HEK293 (cell line): ENCODE results near the gene MYL4.

Source experiments
- CTCF ChIA-PET: fragments of 350-600 bp; formaldehyde crosslinking; extraction: SDS; loops from one replicate; lab custom pipeline; 2021; ENCODE audit warnings: antibody characterized with exemption; lab: Yijun Ruan, JAX
- POLR2A ChIA-PET: fragments of 300-600 bp; formaldehyde crosslinking; extraction: SDS; loops from one replicate; lab custom pipeline; 2020; ENCODE audit warnings: antibody characterized with exemption, inconsistent platforms; lab: Yijun Ruan, JAX
- H3K27ac ChIP-seq: fragments of 200-500 bp; sonication (Bioruptor generic); 2 replicates; pipeline ENCODE4 v1.5.1; 2014; ENCODE audit warnings: low read depth, low read length, control low read depth, inconsistent platforms; ENCODE audit errors: extremely low read depth
- H3K36me3 ChIP-seq, 2 experiments: fragments of 200-500 bp in 1 of 2; sonication (Bioruptor generic) in 1 of 2; 1 replicate in 1 of 2; 2 replicates in 1 of 2; pipeline ENCODE4 v1.5.1; 2014 to 2017; ENCODE audit warnings: inconsistent platforms in 2 of 2, low read length in 2 of 2; ENCODE audit not compliant: control insufficient read depth in 2 of 2, insufficient read depth in 1 of 2
- H3K4me1 ChIP-seq: fragments of 200-500 bp; sonication (Bioruptor generic); 2 replicates; pipeline ENCODE4 v1.5.1; 2014; ENCODE audit warnings: mild to moderate bottlenecking, low read length, inconsistent platforms; ENCODE audit not compliant: control insufficient read depth, insufficient read depth
- H3K4me3 ChIP-seq: 2 replicates; pipeline ENCODE4 v1.5.1; 2011; ENCODE audit warnings: low read depth, mild to moderate bottlenecking, control low read depth, low read length, moderate library complexity
- H3K9me3 ChIP-seq: fragments of 200-500 bp; sonication (Bioruptor generic); 2 replicates; pipeline ENCODE4 v1.5.1; 2014; ENCODE audit warnings: low read depth, low read length, inconsistent platforms; ENCODE audit not compliant: control insufficient read depth, insufficient read depth
- KLF7 ChIP-seq: fragments of 450-650 bp; formaldehyde crosslinking; IDR thresholded peaks from 2 replicates; pipeline ENCODE4 v1.5.1; 2016; ENCODE audit warnings: missing biosample characterization, missing genetic modification characterization, borderline replicate concordance
- PRDM1 ChIP-seq: fragments of 450-650 bp; formaldehyde crosslinking; IDR thresholded peaks from 2 replicates; pipeline ENCODE4; 2016; ENCODE audit warnings: missing biosample characterization, missing genetic modification characterization
- YY2 ChIP-seq: fragments of 450-650 bp; formaldehyde crosslinking; IDR thresholded peaks from 2 replicates; pipeline ENCODE4 v1.5.1; 2016; ENCODE audit warnings: missing biosample characterization, missing genetic modification characterization
- ZBTB20 ChIP-seq: fragments of 450-650 bp; formaldehyde crosslinking; IDR thresholded peaks from 2 replicates; pipeline ENCODE4 v1.5.1; 2016; ENCODE audit warnings: missing biosample characterization, missing genetic modification characterization
- ZBTB21 ChIP-seq: fragments of 450-650 bp; formaldehyde crosslinking; IDR thresholded peaks from 2 replicates; pipeline ENCODE4 v1.5.1; 2017; ENCODE audit warnings: missing biosample characterization, missing genetic modification characterization
- ZBTB6 ChIP-seq: fragments of 450-650 bp; formaldehyde crosslinking; IDR thresholded peaks from 2 replicates; pipeline ENCODE4 v1.5.1; 2017; ENCODE audit warnings: missing biosample characterization, missing genetic modification characterization
- ZFP37 ChIP-seq: fragments of 450-650 bp; formaldehyde crosslinking; IDR thresholded peaks from 2 replicates; pipeline ENCODE4 v1.5.1; 2016; ENCODE audit warnings: missing biosample characterization, missing genetic modification characterization
- ZNF140 ChIP-seq: fragments of 450-650 bp; formaldehyde crosslinking; IDR thresholded peaks from 2 replicates; pipeline ENCODE4 v1.5.1; 2016; ENCODE audit warnings: missing biosample characterization, missing genetic modification characterization
- ZNF221 ChIP-seq: fragments of 450-650 bp; formaldehyde crosslinking; IDR thresholded peaks from 2 replicates; pipeline ENCODE4 v1.5.1; 2017; ENCODE audit warnings: missing biosample characterization, missing genetic modification characterization, borderline replicate concordance
- ZNF248 ChIP-seq: fragments of 450-650 bp; formaldehyde crosslinking; IDR thresholded peaks from 2 replicates; pipeline ENCODE4 v1.5.1; 2017; ENCODE audit warnings: missing biosample characterization, missing genetic modification characterization
- ZNF292 ChIP-seq: fragments of 450-650 bp; formaldehyde crosslinking; IDR thresholded peaks from 2 replicates; pipeline ENCODE4 v1.5.1; 2016; ENCODE audit warnings: low read depth, missing biosample characterization, missing genetic modification characterization, borderline replicate concordance
- ZNF391 ChIP-seq: fragments of 450-650 bp; formaldehyde crosslinking; IDR thresholded peaks from 2 replicates; pipeline ENCODE4 v1.5.1; 2016; ENCODE audit warnings: low read depth, missing biosample characterization, missing genetic modification characterization, borderline replicate concordance
- ZNF423 ChIP-seq: fragments of 450-650 bp; formaldehyde crosslinking; IDR thresholded peaks from 2 replicates; pipeline ENCODE4 v1.5.1; 2016; ENCODE audit warnings: missing biosample characterization, missing genetic modification characterization
- ZNF510 ChIP-seq: fragments of 450-650 bp; formaldehyde crosslinking; IDR thresholded peaks from 2 replicates; pipeline ENCODE4 v1.5.1; 2018; ENCODE audit warnings: mild to moderate bottlenecking, missing genetic modification characterization, missing biosample characterization; ENCODE audit not compliant: insufficient replicate concordance
- ZNF521 ChIP-seq: fragments of 450-650 bp; formaldehyde crosslinking; IDR thresholded peaks from 2 replicates; pipeline ENCODE4 v1.5.1; 2017; ENCODE audit warnings: missing biosample characterization, mild to moderate bottlenecking, missing genetic modification characterization
- ZNF529 ChIP-seq: fragments of 450-650 bp; formaldehyde crosslinking; IDR thresholded peaks from 2 replicates; pipeline ENCODE4 v1.5.1; 2017; ENCODE audit warnings: missing genetic modification characterization, missing biosample characterization; ENCODE audit not compliant: insufficient replicate concordance
- ZNF561 ChIP-seq: fragments of 450-650 bp; IDR thresholded peaks from 2 replicates; pipeline ENCODE4 v1.5.1; 2018; ENCODE audit warnings: missing biosample characterization, missing genetic modification characterization, borderline replicate concordance
- ZNF610 ChIP-seq: fragments of 450-650 bp; formaldehyde crosslinking; IDR thresholded peaks from 2 replicates; pipeline ENCODE4 v1.5.1; 2016; ENCODE audit warnings: missing biosample characterization, missing genetic modification characterization, borderline replicate concordance
- ZNF768 ChIP-seq: fragments of 450-650 bp; formaldehyde crosslinking; IDR thresholded peaks from 2 replicates; pipeline ENCODE4 v1.5.1; 2018; ENCODE audit warnings: missing biosample characterization, mild to moderate bottlenecking, missing genetic modification characterization
- ZNF791 ChIP-seq: fragments of 450-650 bp; formaldehyde crosslinking; IDR thresholded peaks from 2 replicates; pipeline ENCODE4 v1.5.1; 2016; ENCODE audit warnings: missing biosample characterization, missing genetic modification characterization
- TF ChIP-seq, protein P1 (sequence below): fragments of 450-650 bp; formaldehyde crosslinking; IDR thresholded peaks from 2 replicates; pipeline ENCODE4 v1.5.1; 2016; ENCODE audit warnings: missing biosample characterization, missing genetic modification characterization

MYL4 gene

DNA sequence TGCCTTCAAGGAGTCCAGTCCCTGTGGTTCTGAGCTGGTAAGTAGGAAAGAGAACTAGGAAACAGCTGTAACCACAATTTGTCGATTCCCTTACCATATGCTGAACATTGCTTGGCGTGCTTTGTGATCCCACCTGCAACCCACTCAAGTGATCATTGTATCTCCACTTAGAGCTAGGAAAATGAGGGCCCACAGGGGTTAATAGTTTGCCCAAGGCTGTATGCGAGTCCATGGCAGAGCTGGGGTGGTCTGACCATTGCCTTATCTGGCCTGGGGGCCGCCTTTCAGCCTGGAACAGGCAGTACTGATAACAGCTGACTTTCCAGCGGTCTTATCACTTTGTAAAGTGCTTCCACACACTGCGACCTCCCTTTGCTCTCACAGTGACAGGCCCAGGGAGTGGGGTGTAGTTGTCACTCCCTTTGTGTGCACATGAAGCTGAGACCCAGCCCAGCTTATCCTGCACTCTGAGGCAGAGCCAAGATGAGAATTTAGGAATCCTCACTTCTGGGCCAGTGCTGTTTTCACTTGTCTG lies 9.8 kb downstream of the MYL4 start:
- H3K9me3 ChIP-seq = no peaks in the 10 kb centered on the region
- POLR2A ChIA-PET = interaction anchor here (1.0 kb wide), 1 partner anchor 105 kb away, joined by 3 read pairs; the partner anchor contains the start of gene EFCAB13
- H3K27ac ChIP-seq = no peak overlapping the region
- H3K36me3 ChIP-seq = no peaks in the 10 kb centered on the region
- no peak for TF ChIP-seq ZNF610 (tag by site-specific recombination)
- TF ChIP-seq ZBTB6 (tag by site-specific recombination) = no peak
- no peak for TF ChIP-seq ZNF391 (tag by site-specific recombination)
- TF ChIP-seq ZNF561 (tag by site-specific recombination) = no peak
- TF ChIP-seq KLF7 (tag by site-specific recombination) = no peak
- TF ChIP-seq ZNF221 (tag by site-specific recombination) = no peak
- TF ChIP-seq ZBTB20 (tag by site-specific recombination) = no peak
- no peak for TF ChIP-seq ZBTB21 (tag by site-specific recombination)
- TF ChIP-seq ZNF510 (tag by site-specific recombination) = no peak
- no peak for TF ChIP-seq ZNF292 (tag by site-specific recombination)
- no peak for TF ChIP-seq ZNF423 (tag by site-specific recombination)
- CTCF ChIA-PET = interaction anchor here (0.6 to 1.5 kb wide), 3 partner anchors 10 to 144 kb away, joined by 3 to 5 read pairs (median 5); no protein-coding TSS in a partner anchor
- H3K4me3 ChIP-seq = no peak overlapping the region
- no peaks in the 10 kb centered on the region for H3K4me1 ChIP-seq

GRCh38 chr17:47219621-47220475 lies 10.7 kb downstream of the MYL4 start:
- Histone ChIP-seq H3K27ac (no peak overlapping the region), H3K4me3 (no peak overlapping the region), H3K4me1 (no peaks in the 10 kb centered on the region), H3K9me3 (no peaks in the 10 kb centered on the region), H3K36me3 (no peaks in the 10 kb centered on the region)
- no peak for TF ChIP-seq ZNF521 (tag by site-specific recombination)
- POLR2A ChIA-PET = interaction anchor here (1.0 kb wide), 1 partner anchor 104 kb away, joined by 3 read pairs; the partner anchor contains the start of gene EFCAB13
- CTCF ChIA-PET = interaction anchor here (1.1 to 1.5 kb wide), 3 partner anchors 9 to 96 kb away, joined by 4 to 5 read pairs (median 5); no protein-coding TSS in a partner anchor

GRCh38 chr17:47220531-47220999 lies 11.4 kb downstream of the MYL4 start:
- ChIA-PET CTCF (interaction anchor here (1.1 kb wide), 1 partner anchor 95 kb away, joined by 4 read pairs; no protein-coding TSS in a partner anchor), POLR2A (interaction anchor here (0.5 kb wide), 1 partner anchor 246 kb away, joined by 3 read pairs; no protein-coding TSS in a partner anchor)
- H3K4me1 ChIP-seq = no peaks in the 10 kb centered on the region; the same call in 1 of the 2 replicates
- no peak overlapping the region for H3K4me3 ChIP-seq
- TF ChIP-seq YY2 (tag by site-specific recombination) = no peak
- no peaks in the 10 kb centered on the region for H3K36me3 ChIP-seq
- no peak overlapping the region for H3K27ac ChIP-seq
- no peaks in the 10 kb centered on the region for H3K9me3 ChIP-seq

DNA sequence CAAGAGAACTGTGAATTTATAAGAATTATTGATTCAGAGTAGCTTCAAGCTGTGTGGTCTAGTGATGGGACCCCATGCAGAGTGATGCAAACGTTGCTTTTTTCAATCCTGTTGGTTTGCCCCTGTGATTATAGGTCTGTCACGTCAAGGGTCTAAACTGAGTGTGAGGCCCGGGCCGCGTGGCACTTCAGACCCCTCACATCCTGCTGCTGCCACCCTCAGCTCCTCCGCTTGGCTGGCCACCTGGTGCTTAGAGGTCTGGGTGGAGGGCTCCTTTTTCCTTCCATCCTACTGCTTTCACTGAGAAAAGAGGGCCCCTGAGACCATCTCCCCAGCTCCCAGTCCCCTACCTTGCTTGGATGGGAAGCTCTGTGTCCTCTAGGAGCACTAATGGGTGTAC lies 12.0 kb downstream of the MYL4 start:
- Histone ChIP-seq H3K36me3 (no peaks in the 10 kb centered on the region), H3K4me3 (no peak overlapping the region), H3K4me1 (peaks cover 2% of the 10 kb centered on the region; the same call in 1 of the 2 replicates), H3K9me3 (no peaks in the 10 kb centered on the region), H3K27ac (no peak overlapping the region)
- no peak for TF ChIP-seq ZNF140 (tag by site-specific recombination)
- TF ChIP-seq ZNF248 (tag by site-specific recombination) = no peak
- no peak for TF ChIP-seq ZNF791 (tag by site-specific recombination)
- TF ChIP-seq YY2 (tag by site-specific recombination) = no peak
- no peak for TF ChIP-seq ZNF529 (tag by site-specific recombination)
- TF ChIP-seq PRDM1 (tag by site-specific recombination) = no peak
- no peak for TF ChIP-seq ZNF510 (tag by site-specific recombination)
- no peak for TF ChIP-seq ZFP37 (tag by site-specific recombination)
- TF ChIP-seq, protein P1, sequence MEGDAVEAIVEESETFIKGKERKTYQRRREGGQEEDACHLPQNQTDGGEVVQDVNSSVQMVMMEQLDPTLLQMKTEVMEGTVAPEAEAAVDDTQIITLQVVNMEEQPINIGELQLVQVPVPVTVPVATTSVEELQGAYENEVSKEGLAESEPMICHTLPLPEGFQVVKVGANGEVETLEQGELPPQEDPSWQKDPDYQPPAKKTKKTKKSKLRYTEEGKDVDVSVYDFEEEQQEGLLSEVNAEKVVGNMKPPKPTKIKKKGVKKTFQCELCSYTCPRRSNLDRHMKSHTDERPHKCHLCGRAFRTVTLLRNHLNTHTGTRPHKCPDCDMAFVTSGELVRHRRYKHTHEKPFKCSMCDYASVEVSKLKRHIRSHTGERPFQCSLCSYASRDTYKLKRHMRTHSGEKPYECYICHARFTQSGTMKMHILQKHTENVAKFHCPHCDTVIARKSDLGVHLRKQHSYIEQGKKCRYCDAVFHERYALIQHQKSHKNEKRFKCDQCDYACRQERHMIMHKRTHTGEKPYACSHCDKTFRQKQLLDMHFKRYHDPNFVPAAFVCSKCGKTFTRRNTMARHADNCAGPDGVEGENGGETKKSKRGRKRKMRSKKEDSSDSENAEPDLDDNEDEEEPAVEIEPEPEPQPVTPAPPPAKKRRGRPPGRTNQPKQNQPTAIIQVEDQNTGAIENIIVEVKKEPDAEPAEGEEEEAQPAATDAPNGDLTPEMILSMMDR = no peak
- TF ChIP-seq ZNF768 (tag by site-specific recombination) = no peak
- TF ChIP-seq ZBTB6 (tag by site-specific recombination) = no peak
- POLR2A ChIA-PET = interaction anchor here (0.5 kb wide), 1 partner anchor 247 kb away, joined by 3 read pairs; no protein-coding TSS in a partner anchor
- CTCF ChIA-PET = interaction anchor here (1.1 kb wide), 1 partner anchor 95 kb away, joined by 4 read pairs; no protein-coding TSS in a partner anchor
